Coronary artery (tissue), 2 donors: ENCODE results near the gene ANKFY1.

Source experiments
- DNase-seq: peaks from one replicate; pipeline ENCODE4 v3.0.0-alpha.2; 2017; ENCODE audit warnings: low spot score
- H3K27ac ChIP-seq, 2 donors: fragments of 200-600 bp; sonication (generic); one replicate each; pipeline ENCODE4 v1.5.1; 2016 to 2019
- H3K4me3 ChIP-seq: fragments of 200-600 bp; sonication (generic); 2 replicates; pipeline ENCODE4 v1.5.1; 2016; ENCODE audit warnings: mild to moderate bottlenecking, moderate library complexity
- TF ChIP-seq, protein P1 (sequence below): fragments of 200-600 bp; sonication (generic); IDR thresholded peaks from one replicate; pipeline ENCODE4 v1.5.1; 2019; ENCODE audit warnings: antibody characterized with exemption

ANKFY1 gene

DNA sequence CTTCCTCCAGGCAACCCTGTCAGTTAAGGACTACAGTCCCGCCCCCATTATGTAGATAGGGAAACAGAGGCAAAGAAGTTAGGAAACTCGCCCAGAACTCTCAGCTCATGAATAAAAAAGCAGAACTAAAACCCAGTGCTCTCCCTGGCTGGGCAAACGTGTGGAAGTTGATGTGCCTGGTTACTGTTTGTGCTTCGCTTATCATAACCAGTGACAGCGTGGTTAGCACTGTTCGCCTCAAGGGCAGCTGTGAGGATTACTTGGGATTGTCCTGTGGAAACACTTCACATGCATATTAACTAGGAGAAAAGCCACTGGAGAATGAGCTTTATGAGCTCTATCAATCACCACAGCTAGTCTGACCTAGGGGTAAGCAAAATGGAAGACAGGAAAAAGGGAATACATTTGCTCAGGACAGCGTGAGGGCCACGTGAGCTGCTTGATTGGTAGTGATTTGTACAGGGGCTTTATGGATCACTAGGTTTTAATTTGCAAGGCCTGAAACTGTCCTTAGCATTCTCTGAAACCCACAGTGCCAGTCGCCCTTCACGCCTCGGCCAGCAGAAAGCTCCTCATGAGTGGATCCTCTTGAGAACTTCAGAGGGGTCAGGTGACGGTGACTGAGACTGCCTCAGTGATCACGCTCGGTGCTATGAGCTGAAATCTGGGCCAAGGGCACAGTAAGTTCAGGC is 100.9 kb downstream of the ANKFY1 start:
- H3K27ac ChIP-seq: peak overlapping the region; percentile 50 to 56
- no peak for DNase-seq
- TF ChIP-seq, protein P1, sequence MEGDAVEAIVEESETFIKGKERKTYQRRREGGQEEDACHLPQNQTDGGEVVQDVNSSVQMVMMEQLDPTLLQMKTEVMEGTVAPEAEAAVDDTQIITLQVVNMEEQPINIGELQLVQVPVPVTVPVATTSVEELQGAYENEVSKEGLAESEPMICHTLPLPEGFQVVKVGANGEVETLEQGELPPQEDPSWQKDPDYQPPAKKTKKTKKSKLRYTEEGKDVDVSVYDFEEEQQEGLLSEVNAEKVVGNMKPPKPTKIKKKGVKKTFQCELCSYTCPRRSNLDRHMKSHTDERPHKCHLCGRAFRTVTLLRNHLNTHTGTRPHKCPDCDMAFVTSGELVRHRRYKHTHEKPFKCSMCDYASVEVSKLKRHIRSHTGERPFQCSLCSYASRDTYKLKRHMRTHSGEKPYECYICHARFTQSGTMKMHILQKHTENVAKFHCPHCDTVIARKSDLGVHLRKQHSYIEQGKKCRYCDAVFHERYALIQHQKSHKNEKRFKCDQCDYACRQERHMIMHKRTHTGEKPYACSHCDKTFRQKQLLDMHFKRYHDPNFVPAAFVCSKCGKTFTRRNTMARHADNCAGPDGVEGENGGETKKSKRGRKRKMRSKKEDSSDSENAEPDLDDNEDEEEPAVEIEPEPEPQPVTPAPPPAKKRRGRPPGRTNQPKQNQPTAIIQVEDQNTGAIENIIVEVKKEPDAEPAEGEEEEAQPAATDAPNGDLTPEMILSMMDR: no peak
- H3K4me3 ChIP-seq: no peak overlapping the region

DNA sequence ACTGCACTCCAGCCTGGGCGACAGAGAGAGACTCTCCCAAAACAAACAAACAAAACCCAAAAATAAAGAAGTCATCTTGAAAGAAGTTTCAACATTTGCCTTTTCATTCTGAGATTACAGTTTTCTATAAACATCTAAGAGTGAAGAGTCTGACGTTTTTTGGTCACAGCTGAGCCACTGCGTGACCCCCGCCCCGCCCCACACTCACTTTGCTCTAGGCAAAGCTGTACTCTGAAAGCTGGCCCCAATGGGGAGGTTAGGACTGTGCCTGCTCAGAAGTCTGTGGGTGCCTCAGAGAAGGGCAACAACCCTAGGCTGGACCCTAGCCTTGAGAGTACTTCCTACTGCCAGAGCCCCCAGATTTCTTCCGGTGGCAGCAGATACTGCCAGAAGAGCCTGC is 101.5 kb downstream of the ANKFY1 start:
- TF ChIP-seq, protein P1: no peak
- peak overlapping the region; percentile 50 to 56 for H3K27ac ChIP-seq
- no peak for DNase-seq

DNA sequence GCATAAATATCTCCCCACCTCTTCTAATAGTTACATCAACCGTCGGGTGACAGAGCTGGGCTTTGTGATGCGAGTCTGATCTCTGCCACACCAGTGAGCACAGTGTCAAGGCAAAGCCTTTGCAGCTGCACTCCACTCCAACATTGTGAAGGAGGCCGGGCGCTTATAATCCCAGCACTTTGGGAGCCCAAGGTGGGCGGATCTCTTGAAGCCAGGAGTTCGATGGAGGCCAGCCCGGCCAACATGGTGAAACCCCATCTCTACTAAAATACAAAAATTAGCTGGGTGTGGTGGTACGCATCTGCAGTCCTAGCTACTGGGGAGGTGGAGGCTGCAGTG is 101.8 kb downstream of the ANKFY1 start:
- H3K4me3 ChIP-seq: no peak overlapping the region
- TF ChIP-seq, protein P1: no peak
- H3K27ac ChIP-seq: peak overlapping the region; percentile 50 to 56
- DNase-seq: no peak

More for the DNA sequence above, 101.5 kb downstream of the ANKFY1 start:
- H3K4me3 ChIP-seq: no peak overlapping the region

DNA sequence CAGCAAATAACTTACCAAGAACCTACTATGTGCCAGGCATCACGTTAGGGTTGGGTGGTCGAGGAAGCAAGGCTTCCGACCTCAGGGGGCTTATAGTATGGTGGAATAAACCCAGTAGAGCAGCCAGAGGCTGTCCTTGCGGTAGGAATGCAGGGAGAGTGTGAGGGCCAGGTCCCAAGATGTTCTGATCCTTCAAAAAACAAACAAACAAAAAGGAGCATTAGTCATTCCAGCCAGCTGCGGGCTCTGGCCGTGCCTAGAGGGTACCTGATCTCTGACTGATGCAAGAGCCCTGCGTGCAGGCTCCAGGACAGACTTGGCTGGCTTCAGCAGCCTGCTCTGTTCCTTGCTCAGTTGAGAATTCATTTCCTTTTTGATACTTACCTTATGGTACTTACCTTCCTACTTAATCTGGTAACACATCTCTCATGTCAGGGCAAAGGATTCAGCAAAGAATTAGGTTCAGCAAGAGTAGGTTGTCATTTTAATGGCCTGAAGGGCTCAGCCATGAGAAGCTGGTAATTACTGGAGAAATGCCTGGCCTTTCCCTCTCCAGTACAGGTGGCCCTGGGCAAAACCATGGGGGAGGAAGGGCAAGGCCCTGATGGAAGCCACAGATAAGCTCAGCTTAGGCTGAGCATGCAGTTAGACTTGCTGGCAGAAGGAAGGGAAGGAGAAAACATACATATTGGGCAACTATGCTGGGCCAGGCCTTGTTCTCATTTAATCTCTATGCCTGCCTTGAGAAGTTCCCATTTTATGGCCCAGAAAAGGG is 102.4 kb downstream of the ANKFY1 start:
- TF ChIP-seq, protein P1: no peak
- H3K4me3 ChIP-seq: no peak overlapping the region
- H3K27ac ChIP-seq: peak overlapping the region; percentile 50 to 56
- no peak for DNase-seq

DNA sequence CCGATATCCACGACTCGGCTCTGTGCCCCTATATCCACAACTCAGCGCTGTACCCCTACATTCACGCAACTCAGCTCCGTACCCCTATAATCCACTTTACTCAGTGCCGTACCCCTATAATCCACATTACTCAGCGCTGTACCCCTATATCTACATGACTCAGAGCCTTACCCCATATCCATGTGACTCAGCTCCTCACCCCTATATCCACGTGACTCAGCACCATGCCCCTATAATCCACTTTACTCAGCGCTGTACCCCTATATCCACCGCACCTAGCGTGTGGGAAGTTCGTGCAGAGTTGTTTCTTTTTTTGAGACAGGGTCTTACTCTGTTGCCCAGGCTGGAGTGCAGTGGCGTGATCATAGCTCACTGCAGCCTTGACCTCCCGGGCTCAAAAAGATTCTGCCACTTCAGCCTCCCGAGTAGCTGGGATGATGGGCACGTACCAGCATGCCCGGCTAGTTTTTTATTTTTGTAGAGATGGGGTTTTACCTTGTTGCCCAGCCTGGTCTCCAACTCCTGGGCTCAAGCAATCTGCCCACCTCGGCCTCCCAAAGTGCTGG is 103.4 kb downstream of the ANKFY1 start:
- Histone ChIP-seq H3K27ac (peak overlapping the region in 1 of 2 donors; percentile 50), H3K4me3 (no peak overlapping the region)
- TF ChIP-seq, protein P1: no peak
- no peak for DNase-seq

DNA sequence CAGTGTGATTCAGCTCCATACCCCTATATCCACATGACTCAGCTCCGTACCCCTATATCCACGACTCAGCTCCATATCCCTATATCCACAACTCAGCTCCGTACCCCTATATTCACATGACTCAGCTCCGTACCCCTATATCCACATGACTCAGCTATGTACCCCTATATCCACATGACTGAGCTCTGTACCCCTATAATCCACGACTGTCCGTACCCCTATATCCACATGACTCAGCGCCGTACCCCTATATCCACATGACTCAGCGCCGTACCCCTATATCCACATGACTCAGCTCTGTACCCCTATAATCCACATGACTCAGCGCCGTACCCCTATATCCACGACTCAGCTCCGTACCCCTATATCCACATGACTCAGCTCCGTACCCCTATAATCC is 104.0 kb downstream of the ANKFY1 start:
- H3K27ac ChIP-seq: no peak overlapping the region
- no peak overlapping the region for H3K4me3 ChIP-seq
- TF ChIP-seq, protein P1: no peak
- no peak for DNase-seq
